ENCODE results near the gene FABP2. TPM values are rescaled to one million over a fixed set of nuclear protein-coding genes. Genes with fewer than 3 reads are reported as not detected.
"Not testable (repeated sequence)": the region's sequence is repeated elsewhere in the genome, so short reads cannot be mapped to it uniquely, and the experiment has no call there.

The FABP2 gene
- total RNA-seq, 1 experiment from 2014 or later, result not detected

GRCh38 chr4:119336332-119336979 lies 14.5 kb upstream of the FABP2 start:
- H3K4me3 ChIP-seq (ENCODE audit: insufficient read depth, low read depth, low read length); H3K27me3 ChIP-seq (ENCODE audit: control insufficient read depth, insufficient read depth, low read length); H3K36me3 ChIP-seq (replicated peaks; ENCODE audit: control insufficient read depth, insufficient read depth, low read length); DNase-seq: not testable (repeated sequence)

GRCh38 chr4:119329835-119330620 lies 8.1 kb upstream of the FABP2 start:
- no peaks in the 10 kb centered on the region for H3K27me3 ChIP-seq (ENCODE audit: control insufficient read depth, insufficient read depth, low read length)
- no peak overlapping the region for H3K4me3 ChIP-seq (ENCODE audit: insufficient read depth, low read depth, low read length)
- no peak for DNase-seq
- H3K36me3 ChIP-seq (replicated peaks; ENCODE audit: control insufficient read depth, insufficient read depth, low read length), result no peaks in the 10 kb centered on the region

GRCh38 chr4:119328695-119329094 lies 6.8 kb upstream of the FABP2 start:
- no peaks in the 10 kb centered on the region for H3K27me3 ChIP-seq (ENCODE audit: control insufficient read depth, insufficient read depth, low read length)
- no peaks in the 10 kb centered on the region for H3K36me3 ChIP-seq (replicated peaks; ENCODE audit: control insufficient read depth, insufficient read depth, low read length)
- H3K4me3 ChIP-seq (ENCODE audit: insufficient read depth, low read depth, low read length), result no peak overlapping the region
- no peak for DNase-seq

GRCh38 chr4:119317990-119318389 lies 3.9 kb downstream of the FABP2 start:
- no peaks in the 10 kb centered on the region for H3K27me3 ChIP-seq (ENCODE audit: control insufficient read depth, insufficient read depth, low read length)
- DNase-seq, result no peak
- H3K36me3 ChIP-seq (replicated peaks; ENCODE audit: control insufficient read depth, insufficient read depth, low read length), result no peaks in the 10 kb centered on the region
- H3K4me3 ChIP-seq (ENCODE audit: insufficient read depth, low read depth, low read length), result no peak overlapping the region

- DNase-seq, result no peak
- Histone ChIP-seq H3K36me3 (replicated peaks; ENCODE audit: control insufficient read depth, insufficient read depth, low read length) (no peaks in the 10 kb centered on the region), H3K27me3 (ENCODE audit: control insufficient read depth, insufficient read depth, low read length) (no peaks in the 10 kb centered on the region)
Measured at GRCh38 chr4:119315036-119315435, 6.9 kb downstream of the FABP2 start.

GRCh38 chr4:119314356-119314755 lies 7.6 kb downstream of the FABP2 start:
- H3K36me3 ChIP-seq (replicated peaks; ENCODE audit: control insufficient read depth, insufficient read depth, low read length), result no peaks in the 10 kb centered on the region
- no peak overlapping the region for H3K4me3 ChIP-seq (ENCODE audit: insufficient read depth, low read depth, low read length)
- peak; percentile 10 for DNase-seq
- no peaks in the 10 kb centered on the region for H3K27me3 ChIP-seq (ENCODE audit: control insufficient read depth, insufficient read depth, low read length)

More at GRCh38 chr4:119315036-119315435, 6.9 kb downstream of the FABP2 start:
- no peak overlapping the region for H3K4me3 ChIP-seq (ENCODE audit: insufficient read depth, low read depth, low read length)

GRCh38 chr4:119313237-119313636 lies 8.7 kb downstream of the FABP2 start:
- H3K4me3 ChIP-seq (ENCODE audit: insufficient read depth, low read depth, low read length), result no peak overlapping the region
- no peaks in the 10 kb centered on the region for H3K27me3 ChIP-seq (ENCODE audit: control insufficient read depth, insufficient read depth, low read length)
- no peak for DNase-seq
- H3K36me3 ChIP-seq (replicated peaks; ENCODE audit: control insufficient read depth, insufficient read depth, low read length), result no peaks in the 10 kb centered on the region

GRCh38 chr4:119310826-119311225 lies 11.1 kb downstream of the FABP2 start:
- Histone ChIP-seq H3K36me3 (replicated peaks; ENCODE audit: control insufficient read depth, insufficient read depth, low read length) (no peaks in the 10 kb centered on the region), H3K27me3 (ENCODE audit: control insufficient read depth, insufficient read depth, low read length) (no peaks in the 10 kb centered on the region), H3K4me3 (ENCODE audit: insufficient read depth, low read depth, low read length) (no peak overlapping the region)
- DNase-seq, result no peak

- H3K36me3 ChIP-seq (replicated peaks; ENCODE audit: control insufficient read depth, insufficient read depth, low read length), result no peaks in the 10 kb centered on the region
- no peak overlapping the region for H3K4me3 ChIP-seq (ENCODE audit: insufficient read depth, low read depth, low read length)
- DNase-seq, result no peak
- no peaks in the 10 kb centered on the region for H3K27me3 ChIP-seq (ENCODE audit: control insufficient read depth, insufficient read depth, low read length)
Measured at GRCh38 chr4:119307606-119308005, 14.3 kb downstream of the FABP2 start.

GRCh38 chr4:119304431-119304830 lies 17.5 kb downstream of the FABP2 start:
- no peaks in the 10 kb centered on the region for H3K36me3 ChIP-seq (replicated peaks; ENCODE audit: control insufficient read depth, insufficient read depth, low read length)
- no peak overlapping the region for H3K4me3 ChIP-seq (ENCODE audit: insufficient read depth, low read depth, low read length)
- H3K27me3 ChIP-seq (ENCODE audit: control insufficient read depth, insufficient read depth, low read length), result no peaks in the 10 kb centered on the region
- no peak for DNase-seq

- no peaks in the 10 kb centered on the region for H3K36me3 ChIP-seq (replicated peaks; ENCODE audit: control insufficient read depth, insufficient read depth, low read length)
- no peak for DNase-seq
Measured at GRCh38 chr4:119303587-119304305, 18.2 kb downstream of the FABP2 start.

GRCh38 chr4:119302073-119302832 lies 19.7 kb downstream of the FABP2 start:
- DNase-seq, result no peak
- Histone ChIP-seq H3K36me3 (replicated peaks; ENCODE audit: control insufficient read depth, insufficient read depth, low read length) (no peaks in the 10 kb centered on the region), H3K4me3 (ENCODE audit: insufficient read depth, low read depth, low read length) (no peak overlapping the region)

More at GRCh38 chr4:119303587-119304305, 18.2 kb downstream of the FABP2 start:
- Histone ChIP-seq H3K4me3 (ENCODE audit: insufficient read depth, low read depth, low read length) (no peak overlapping the region), H3K27me3 (ENCODE audit: control insufficient read depth, insufficient read depth, low read length) (no peaks in the 10 kb centered on the region)

GRCh38 chr4:119300101-119300978 lies 21.6 kb downstream of the FABP2 start:
- DNase-seq, result peak; percentile 80
- H3K4me3 ChIP-seq (ENCODE audit: insufficient read depth, low read depth, low read length), result peak overlapping the region; percentile 84
- H3K27me3 ChIP-seq (ENCODE audit: control insufficient read depth, insufficient read depth, low read length), result no peaks in the 10 kb centered on the region
- H3K36me3 ChIP-seq (replicated peaks; ENCODE audit: control insufficient read depth, insufficient read depth, low read length), result no peaks in the 10 kb centered on the region

More at GRCh38 chr4:119302073-119302832, 19.7 kb downstream of the FABP2 start:
- H3K27me3 ChIP-seq (ENCODE audit: control insufficient read depth, insufficient read depth, low read length), result no peaks in the 10 kb centered on the region

Measured in H7 (cell line).